Muscle of leg (tissue), 11 donors: ENCODE results near the gene TGFBR3L. TPM values are rescaled to one million over a fixed set of nuclear protein-coding genes. Genes with fewer than 3 reads are reported as not detected.

Source experiments
- DNase-seq: peaks from one replicate; pipeline ENCODE4 v3.0.0; 2013
- H3K27ac ChIP-seq: one replicate; pipeline ENCODE4 v1.5.1; 2013; ENCODE audit warnings: mild to moderate bottlenecking, low read length, control low read depth
- H3K27me3 ChIP-seq: one replicate; pipeline ENCODE4 v1.6.1; 2013; ENCODE audit warnings: low read length; ENCODE audit not compliant: control insufficient read depth, insufficient read depth
- H3K36me3 ChIP-seq: one replicate; pipeline ENCODE4 v1.6.1; 2013; ENCODE audit warnings: low read length; ENCODE audit not compliant: control insufficient read depth, insufficient read depth
- H3K4me1 ChIP-seq: one replicate; pipeline ENCODE4 v1.6.1; 2013; ENCODE audit warnings: low read length; ENCODE audit not compliant: control insufficient read depth, insufficient read depth
- H3K4me3 ChIP-seq: one replicate; pipeline ENCODE4 v1.5.1; 2013; ENCODE audit warnings: low read length, control low read depth
- H3K9me3 ChIP-seq: replicated peaks from 2 replicates; pipeline ENCODE4 v1.6.1; 2013; ENCODE audit warnings: low read depth, low read length; ENCODE audit not compliant: control insufficient read depth
- WGBS: methylation state at CpG from one replicate; pipeline ENCODE4 v1.1.5; 2013; ENCODE audit warnings: missing lambda C conversion rate; ENCODE audit not compliant: insufficient coverage; 5-methylcytosine and 5-hydroxymethylcytosine counted together
- polyA plus RNA-seq, 8 donors: library from polyadenylated mRNA; unstranded; fragments of 120-200 nt; gene quantifications; one replicate each; pipeline versions ENCODE4 v1.2.1 to v1.2.3, GENCODE V29; 2013; ENCODE audit warnings: inconsistent platforms in 1 of 8, low replicate concordance in 1 of 8; ENCODE audit not compliant: insufficient read length in 8 of 8, insufficient read depth in 1 of 8
- total RNA-seq: library from RNA; stranded (reverse); fragments of 120-200 nt; gene quantifications from one replicate; pipeline ENCODE4 v1.2.4, GENCODE V29; 2013

Gene TGFBR3L
- total and polyA plus RNA-seq, 9 donors, result 0.09 to 0.73 (median 0.43) TPM; not detected in 1

- Histone ChIP-seq H3K4me1 (peaks cover 41% of the 10 kb centered on the region), H3K27me3 (peaks cover 9% of the 10 kb centered on the region), H3K27ac (no peak overlapping the region), H3K9me3 (no peaks in the 10 kb centered on the region), H3K36me3 (peaks cover 25% of the 10 kb centered on the region), H3K4me3 (no peak overlapping the region)
- 78% methylated on average over 12 of the region's 12 CpGs for WGBS
- DNase-seq, result peak; percentile 21
Observed at GRCh38 chr19:7924241-7924640, 9.6 kb downstream of the TGFBR3L start.

DNA sequence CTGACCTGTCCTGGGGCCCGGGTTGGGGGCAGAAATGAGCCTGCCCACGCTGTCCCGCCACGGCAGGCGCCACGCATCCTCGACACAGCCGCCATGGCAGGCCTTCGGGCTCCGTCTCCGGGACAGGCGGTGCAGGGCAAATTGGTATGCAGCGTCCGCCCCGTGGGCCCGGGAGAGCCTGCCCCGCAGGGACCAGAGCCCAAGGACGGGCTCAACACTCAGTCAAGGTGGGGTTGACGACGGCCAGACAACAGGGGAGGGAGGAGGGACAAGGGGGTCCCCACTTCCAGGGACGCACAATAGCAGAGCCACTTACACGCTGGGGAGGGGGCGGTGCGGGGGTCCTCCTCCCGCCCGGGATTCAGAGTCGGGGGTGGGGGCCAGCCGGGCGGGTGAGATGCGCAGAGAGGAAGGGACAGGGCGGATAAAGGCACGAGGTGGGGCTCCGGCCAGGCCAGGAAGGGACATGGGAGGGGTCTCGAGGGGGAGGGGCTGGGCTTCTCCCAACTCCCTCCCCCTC is 10.1 kb downstream of the TGFBR3L start:
- Histone ChIP-seq H3K4me1 (peaks cover 36% of the 10 kb centered on the region), H3K9me3 (no peaks in the 10 kb centered on the region), H3K27ac (no peak overlapping the region), H3K36me3 (peaks cover 25% of the 10 kb centered on the region), H3K27me3 (peaks cover 5% of the 10 kb centered on the region), H3K4me3 (no peak overlapping the region)
- no peak for DNase-seq
- WGBS, result 43% methylated on average over 27 of the region's 34 CpGs

- no peak overlapping the region for H3K4me3 ChIP-seq
- H3K4me1 ChIP-seq, result peaks cover 33% of the 10 kb centered on the region
- under 1% methylated on average over 96 of the region's 98 CpGs for WGBS
Observed at GRCh38 chr19:7925171-7925851, 10.7 kb downstream of the TGFBR3L start.

DNA sequence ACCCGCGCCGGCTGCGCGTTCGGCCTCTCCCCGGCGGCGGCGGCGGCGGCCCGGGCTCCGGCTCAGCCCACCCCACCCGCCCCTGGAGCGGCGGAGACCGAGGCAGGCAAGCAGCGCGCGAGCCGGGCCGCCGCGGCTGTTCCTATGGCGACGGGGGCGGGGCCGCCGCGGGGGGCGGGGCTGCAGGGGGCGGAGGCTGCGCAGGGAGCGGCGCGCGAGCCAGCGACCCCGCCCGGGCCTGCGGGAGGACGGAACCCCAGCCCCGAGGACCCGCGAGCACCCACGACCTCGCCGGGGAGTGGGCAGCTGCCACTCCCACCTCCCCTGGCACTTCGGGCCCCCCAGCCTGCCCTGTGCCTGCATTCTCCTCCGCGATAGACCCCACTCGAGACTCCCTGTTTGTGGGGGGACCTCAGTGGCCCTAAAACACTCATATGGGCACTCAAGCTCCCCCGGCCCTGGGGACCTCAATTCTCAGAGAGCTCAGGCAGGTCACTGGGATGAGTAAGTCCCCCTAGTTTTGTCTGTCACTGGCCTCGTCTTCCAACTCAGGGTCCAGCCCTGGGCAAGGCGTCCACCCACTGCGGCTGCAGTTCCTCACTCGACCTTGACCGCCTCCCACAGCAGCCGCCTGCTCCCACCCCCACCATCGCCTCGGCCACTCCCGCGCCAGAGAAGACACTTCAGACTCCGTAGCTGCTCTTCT is 11.5 kb downstream of the TGFBR3L start, which contains the start of gene CTXN1:
TSS of gene CTXN1 (minus strand) at position 115 of the 706 bp plus-strand sequence. CDS start 597 bp downstream, outside the sequence.
- Histone ChIP-seq H3K4me1 (peaks cover 29% of the 10 kb centered on the region), H3K27ac (no peak within 1 kb of the TSS)
- DNase-seq, result peak; percentile 71

More at GRCh38 chr19:7925171-7925851, 10.7 kb downstream of the TGFBR3L start:
- no peak overlapping the region for H3K27ac ChIP-seq
- no peaks in the 10 kb centered on the region for H3K9me3 ChIP-seq
- DNase-seq, result peak; percentile 79
- H3K27me3 ChIP-seq, result peaks cover 2% of the 10 kb centered on the region
- H3K36me3 ChIP-seq, result peaks cover 29% of the 10 kb centered on the region

GRCh38 chr19:7926727-7927604 is 12.3 kb downstream of the TGFBR3L start:
- DNase-seq, result peak; percentile 27
- Histone ChIP-seq H3K36me3 (peaks cover 41% of the 10 kb centered on the region), H3K4me3 (no peak overlapping the region), H3K9me3 (no peaks in the 10 kb centered on the region), H3K27me3 (peaks cover 2% of the 10 kb centered on the region), H3K4me1 (peaks cover 21% of the 10 kb centered on the region), H3K27ac (no peak overlapping the region)
- WGBS, result 78% methylated on average over 31 of the region's 32 CpGs

More for the DNA sequence above, 11.5 kb downstream of the TGFBR3L start, which contains the start of gene CTXN1:
- Histone ChIP-seq H3K9me3 (no peaks in the 10 kb centered on the region), H3K36me3 (peaks cover 37% of the 10 kb centered on the region), H3K27me3 (peaks cover 2% of the 10 kb centered on the region), H3K4me3 (peak within 1 kb of the TSS; percentile 43)
- WGBS, result 3% methylated on average over 62 of the region's 65 CpGs

DNA sequence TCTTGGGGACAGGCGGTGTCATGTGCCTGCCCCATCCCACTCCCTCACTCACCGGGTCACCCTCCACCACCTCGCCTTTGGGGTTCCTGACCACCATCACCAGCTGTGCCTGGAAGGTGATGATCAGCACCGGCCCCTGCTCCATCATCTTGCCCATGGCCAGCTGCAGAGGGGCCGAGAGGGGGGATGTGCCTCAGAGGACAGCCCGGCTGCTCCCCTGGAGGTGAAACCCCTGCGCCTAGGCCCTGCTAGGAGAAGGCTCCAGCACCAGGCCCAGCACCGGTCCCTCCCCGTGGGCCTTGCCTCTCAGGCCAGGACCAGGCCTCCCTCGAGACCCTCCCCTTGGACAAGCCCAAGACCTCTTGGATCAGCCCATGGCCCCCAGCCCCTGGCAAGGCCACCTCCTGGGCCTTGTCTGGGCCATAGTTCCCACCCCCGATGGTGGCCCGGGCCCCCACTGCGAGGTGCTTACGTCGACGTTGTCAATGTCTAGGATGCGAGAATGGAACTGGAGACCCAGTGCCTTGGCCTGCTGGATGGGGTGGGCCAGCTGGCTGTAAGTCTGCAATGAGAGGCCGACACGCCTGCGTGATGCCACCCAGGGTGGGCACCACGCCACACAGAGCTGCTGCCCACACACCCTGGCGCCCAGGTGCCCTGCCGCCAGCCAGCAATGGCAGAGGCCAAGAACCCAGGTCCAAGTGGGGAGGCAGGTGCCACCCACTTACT is 13.1 kb downstream of the TGFBR3L start:
- DNase-seq, result no peak
- 91% methylated on average over 20 of the region's 23 CpGs for WGBS
- Histone ChIP-seq H3K4me3 (no peak overlapping the region), H3K27me3 (peaks cover 2% of the 10 kb centered on the region), H3K9me3 (no peaks in the 10 kb centered on the region), H3K27ac (no peak overlapping the region), H3K4me1 (peaks cover 17% of the 10 kb centered on the region), H3K36me3 (peaks cover 41% of the 10 kb centered on the region)

DNA sequence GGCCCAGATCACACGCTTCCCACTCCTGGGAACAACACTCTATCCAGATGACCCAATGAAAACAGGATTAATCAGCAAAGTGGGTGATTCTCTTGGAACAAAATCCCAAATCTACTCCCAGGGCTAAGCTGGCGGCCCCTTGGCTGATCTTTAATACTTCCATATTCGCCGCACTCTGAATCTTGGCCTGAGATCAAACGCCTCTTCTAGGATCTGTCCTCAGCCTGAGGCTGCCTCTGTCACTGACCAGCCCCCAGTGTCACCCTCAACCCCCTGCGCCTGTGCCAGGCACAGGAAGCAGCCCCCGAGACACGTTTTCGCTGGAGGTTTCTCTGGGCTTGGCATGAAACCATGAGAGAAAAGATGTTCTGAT is 13.7 kb downstream of the TGFBR3L start:
- H3K9me3 ChIP-seq, result no peaks in the 10 kb centered on the region
- H3K4me3 ChIP-seq, result no peak overlapping the region
- H3K4me1 ChIP-seq, result peaks cover 17% of the 10 kb centered on the region
- WGBS, result 69% methylated on average over 4 of the region's 9 CpGs
- peaks cover 2% of the 10 kb centered on the region for H3K27me3 ChIP-seq
- peak overlapping the region; percentile 15 for H3K27ac ChIP-seq
- H3K36me3 ChIP-seq, result peaks cover 42% of the 10 kb centered on the region
- DNase-seq, result peak; percentile 25

- Histone ChIP-seq H3K4me3 (no peak overlapping the region), H3K27ac (peak overlapping the region; percentile 15), H3K27me3 (peaks cover 2% of the 10 kb centered on the region), H3K9me3 (no peaks in the 10 kb centered on the region), H3K36me3 (peaks cover 49% of the 10 kb centered on the region), H3K4me1 (peaks cover 17% of the 10 kb centered on the region)
- WGBS, result 65% methylated on average over 12 of the region's 24 CpGs
- DNase-seq, result peak; percentile 46
Observed at GRCh38 chr19:7928741-7929701, 14.4 kb downstream of the TGFBR3L start.
